Central memory CD8-positive, alpha-beta T cell (primary cell): ENCODE data around the gene KIF20B.
A peak's percentile ranks its signal among the peaks of the same experiment; 100 is the strongest.
"Not testable (repeated sequence)": the region's sequence is repeated elsewhere in the genome, so short reads cannot be mapped to it uniquely, and the experiment has no call there.

ENCODE experiments used
- ATAC-seq: fragments of 150-1000 bp; cut with Tn5 transposase; replicated peaks from 2 replicates; pipeline ENCODE4 v1.10.0; 2022; ENCODE audit warnings: mild to moderate bottlenecking, moderate FRiP score, moderate number of reproducible peaks; ENCODE audit not compliant: poor library complexity, severe bottlenecking; ENCODE audit errors: extremely low read depth
- DNase-seq, 2 donors: peaks; one replicate each; pipeline ENCODE4 v3.0.0; 2021; ENCODE audit warnings: low spot score in 2 of 2
- H3K27ac Mint-ChIP-seq: one replicate; pipeline ENCODE4 v1.8.0; 2022; ENCODE audit warnings: low read depth, mild to moderate bottlenecking, moderate library complexity, mixed read lengths
- H3K27me3 Mint-ChIP-seq: one replicate; pipeline ENCODE4 v1.8.0; 2022; ENCODE audit warnings: mixed read lengths
- H3K36me3 Mint-ChIP-seq: one replicate; pipeline ENCODE4 v1.8.0; 2022; ENCODE audit warnings: mild to moderate bottlenecking, moderate library complexity, mixed read lengths; ENCODE audit not compliant: insufficient read depth
- H3K4me1 Mint-ChIP-seq: one replicate; pipeline ENCODE4 v1.8.0; 2022; ENCODE audit warnings: mixed read lengths
- H3K4me3 Mint-ChIP-seq: one replicate; pipeline ENCODE4 v1.8.0; 2022; ENCODE audit warnings: mild to moderate bottlenecking, moderate library complexity, mixed read lengths
- H3K9me3 Mint-ChIP-seq: one replicate; pipeline ENCODE4 v1.8.0; 2022; ENCODE audit warnings: mixed read lengths

The KIF20B gene

DNA sequence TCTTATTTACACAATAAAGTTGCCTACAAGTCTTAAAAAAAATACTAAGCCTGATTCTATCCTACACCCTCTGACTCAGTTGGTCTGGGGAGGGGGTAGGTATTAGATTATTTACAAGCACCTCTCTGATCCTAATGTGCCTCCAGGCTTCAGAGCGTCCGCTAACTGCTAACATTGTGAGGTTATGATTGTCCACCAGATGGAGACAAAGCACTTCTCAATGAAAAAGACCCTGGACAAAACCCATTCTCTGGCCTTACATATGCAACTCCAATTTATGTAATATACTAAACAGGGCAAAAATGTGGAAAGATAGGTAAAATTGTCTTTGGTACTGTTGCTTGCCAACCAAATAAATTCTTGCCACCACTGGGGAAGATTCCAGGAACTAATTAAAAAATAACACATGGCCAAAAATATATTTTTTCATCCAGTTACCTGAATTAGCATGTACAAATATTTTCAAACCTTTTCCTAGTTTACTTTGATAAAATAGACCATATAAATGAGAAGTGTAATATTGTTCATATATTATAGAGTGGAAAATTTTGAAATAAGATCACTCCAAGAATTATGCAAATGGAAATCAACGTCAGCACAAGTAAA lies 92.4 kb downstream of the KIF20B start:
- H3K27me3 Mint-ChIP-seq: peaks cover 28% of the 10 kb centered on the region
- H3K4me3 Mint-ChIP-seq: no peak overlapping the region
- ATAC-seq: peak; percentile 54
- H3K27ac Mint-ChIP-seq: no peak overlapping the region
- no peaks in the 10 kb centered on the region for H3K9me3 Mint-ChIP-seq
- no peaks in the 10 kb centered on the region for H3K36me3 Mint-ChIP-seq
- no peak for DNase-seq
- peaks cover 5% of the 10 kb centered on the region for H3K4me1 Mint-ChIP-seq

GRCh38 chr10:89795840-89796239 lies 94.5 kb downstream of the KIF20B start:
- no peak for ATAC-seq
- Mint-ChIP-seq H3K4me3 (no peak overlapping the region), H3K4me1 (no peaks in the 10 kb centered on the region), H3K27me3 (peaks cover 15% of the 10 kb centered on the region), H3K36me3 (no peaks in the 10 kb centered on the region), H3K9me3 (no peaks in the 10 kb centered on the region), H3K27ac (no peak overlapping the region)
- no peak for DNase-seq

- Mint-ChIP-seq H3K27me3 (peaks cover 13% of the 10 kb centered on the region), H3K9me3 (no peaks in the 10 kb centered on the region), H3K36me3 (no peaks in the 10 kb centered on the region), H3K27ac (no peak overlapping the region), H3K4me1 (no peaks in the 10 kb centered on the region), H3K4me3 (no peak overlapping the region)
- ATAC-seq: no peak
- DNase-seq: no peak
These were observed 96.7 kb downstream of the KIF20B start for GRCh38 chr10:89798092-89798491.

GRCh38 chr10:89799573-89799972 lies 98.2 kb downstream of the KIF20B start:
- ATAC-seq (no peak), DNase-seq (no peak)
- Mint-ChIP-seq H3K9me3 (no peaks in the 10 kb centered on the region), H3K27ac (no peak overlapping the region), H3K4me1 (no peaks in the 10 kb centered on the region), H3K36me3 (no peaks in the 10 kb centered on the region), H3K4me3 (no peak overlapping the region), H3K27me3 (peaks cover 13% of the 10 kb centered on the region)

- Mint-ChIP-seq H3K4me3 (no peak overlapping the region), H3K27ac (peak overlapping the region; percentile 4), H3K4me1 (peaks cover 7% of the 10 kb centered on the region), H3K36me3 (no peaks in the 10 kb centered on the region), H3K9me3 (no peaks in the 10 kb centered on the region), H3K27me3 (peaks cover 8% of the 10 kb centered on the region)
- no peak for DNase-seq
- ATAC-seq: peak; percentile 19
These were observed 104.2 kb downstream of the KIF20B start for GRCh38 chr10:89805599-89806013.

- H3K27ac Mint-ChIP-seq: no peak overlapping the region
- H3K4me1 Mint-ChIP-seq: peaks cover 7% of the 10 kb centered on the region
These were observed 107.5 kb downstream of the KIF20B start for GRCh38 chr10:89808842-89809241.

DNA sequence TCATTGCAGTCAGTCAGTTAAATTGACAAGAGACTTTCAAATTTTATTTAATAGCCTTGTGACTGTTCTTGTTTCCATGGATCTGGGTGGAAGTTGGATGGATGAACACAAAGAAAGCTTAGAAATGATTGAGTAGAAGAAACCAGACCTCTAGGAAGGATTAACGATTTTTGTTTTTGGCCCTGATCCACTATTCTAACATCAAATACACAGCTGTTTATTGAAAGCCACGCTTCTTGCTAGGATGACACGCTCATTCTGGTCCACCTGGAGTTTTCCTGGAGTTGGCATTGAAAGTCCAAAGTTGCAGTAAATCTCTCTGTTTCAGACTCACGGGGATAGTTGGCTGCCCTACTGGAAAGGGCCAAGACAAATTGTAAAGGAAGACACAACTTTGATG lies 108.4 kb downstream of the KIF20B start:
- ATAC-seq: no peak
- Mint-ChIP-seq H3K27ac (no peak overlapping the region), H3K27me3 (no peaks in the 10 kb centered on the region), H3K4me3 (no peak overlapping the region), H3K4me1 (peaks cover 7% of the 10 kb centered on the region), H3K9me3 (no peaks in the 10 kb centered on the region), H3K36me3 (no peaks in the 10 kb centered on the region)
- no peak for DNase-seq

More at GRCh38 chr10:89808842-89809241, 107.5 kb downstream of the KIF20B start:
- Mint-ChIP-seq H3K4me3 (no peak overlapping the region), H3K27me3 (no peaks in the 10 kb centered on the region), H3K36me3 (no peaks in the 10 kb centered on the region), H3K9me3 (no peaks in the 10 kb centered on the region)
- ATAC-seq (no peak), DNase-seq (no peak)

DNA sequence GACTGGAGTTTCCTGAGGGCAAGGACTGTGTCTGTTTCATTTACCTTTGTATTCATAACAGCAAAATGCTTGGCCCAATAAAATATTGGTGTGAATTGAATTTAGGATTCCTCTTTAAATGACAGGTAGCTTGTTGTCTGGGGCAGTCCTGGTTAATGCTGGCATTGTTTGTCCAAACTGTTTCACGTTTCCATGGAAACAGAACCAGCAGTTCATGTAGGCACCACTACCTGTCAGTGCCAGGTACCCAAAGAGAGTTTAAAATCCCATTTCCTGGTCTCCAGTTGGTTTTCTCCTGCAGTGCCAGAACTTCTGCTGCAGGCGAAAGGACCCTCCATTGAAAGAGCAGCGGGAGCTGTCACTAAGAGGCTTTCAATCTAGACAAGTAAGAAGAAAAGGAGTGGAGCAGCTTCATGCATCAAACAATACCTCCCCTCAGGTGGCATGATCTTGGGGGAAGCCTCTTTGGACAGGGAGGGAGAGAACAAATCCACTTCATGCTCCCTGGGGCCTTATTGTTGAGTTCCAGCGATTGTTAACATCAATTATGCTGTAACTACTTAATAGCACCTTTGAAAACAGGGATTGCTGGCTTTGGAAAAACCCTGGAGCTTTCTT lies 109.6 kb downstream of the KIF20B start:
- no peaks in the 10 kb centered on the region for H3K4me1 Mint-ChIP-seq
- no peaks in the 10 kb centered on the region for H3K36me3 Mint-ChIP-seq
- H3K9me3 Mint-ChIP-seq: no peaks in the 10 kb centered on the region
- H3K4me3 Mint-ChIP-seq: no peak overlapping the region
- DNase-seq (no peak), ATAC-seq (no peak)
- no peak overlapping the region for H3K27ac Mint-ChIP-seq
- H3K27me3 Mint-ChIP-seq: no peaks in the 10 kb centered on the region

- Mint-ChIP-seq H3K4me3 (no peak overlapping the region), H3K27me3 (peaks cover 18% of the 10 kb centered on the region), H3K4me1 (no peaks in the 10 kb centered on the region), H3K9me3 (no peaks in the 10 kb centered on the region), H3K36me3 (no peaks in the 10 kb centered on the region), H3K27ac (no peak overlapping the region)
- no peak for DNase-seq
- ATAC-seq: no peak
These were observed 112.2 kb downstream of the KIF20B start for GRCh38 chr10:89813546-89813945.

- DNase-seq: no peak
- Mint-ChIP-seq H3K9me3 (no peaks in the 10 kb centered on the region), H3K4me3 (no peak overlapping the region), H3K27me3 (peaks cover 26% of the 10 kb centered on the region), H3K27ac (no peak overlapping the region), H3K4me1 (no peaks in the 10 kb centered on the region), H3K36me3 (no peaks in the 10 kb centered on the region)
- no peak for ATAC-seq
These were observed 112.9 kb downstream of the KIF20B start for GRCh38 chr10:89814278-89814677.

- Mint-ChIP-seq H3K9me3 (no peaks in the 10 kb centered on the region), H3K36me3 (no peaks in the 10 kb centered on the region), H3K4me3 (no peak overlapping the region), H3K27me3 (peaks cover 35% of the 10 kb centered on the region), H3K4me1 (no peaks in the 10 kb centered on the region), H3K27ac (no peak overlapping the region)
- ATAC-seq (no peak), DNase-seq (no peak)
These were observed 113.9 kb downstream of the KIF20B start for GRCh38 chr10:89815049-89815853.

GRCh38 chr10:89819008-89819407 lies 117.6 kb downstream of the KIF20B start:
- DNase-seq, ATAC-seq, H3K9me3 Mint-ChIP-seq, H3K36me3 Mint-ChIP-seq, H3K4me3 Mint-ChIP-seq, H3K4me1 Mint-ChIP-seq, H3K27ac Mint-ChIP-seq: not testable (repeated sequence)
- peaks cover 35% of the 10 kb centered on the region for H3K27me3 Mint-ChIP-seq
